Tongue (tissue), 2 donors: ENCODE data around the gene XKR7. TPM values are rescaled to one million over a fixed set of nuclear protein-coding genes. Genes with fewer than 3 reads are reported as not detected.
A peak's percentile ranks its signal among the peaks of the same experiment; 100 is the strongest.

Experiments used
- DNase-seq: peaks from one replicate; pipeline ENCODE4 v3.0.0-alpha.2; 2015
- total RNA-seq: library from RNA; depleted of rRNA; stranded (reverse); fragments of >200 nt; gene quantifications from one replicate; pipeline ENCODE4 v1.2.3, GENCODE V29; 2014

XKR7 gene
- total RNA-seq, 1 donor from 2014 or later = under 0.01 TPM

DNA sequence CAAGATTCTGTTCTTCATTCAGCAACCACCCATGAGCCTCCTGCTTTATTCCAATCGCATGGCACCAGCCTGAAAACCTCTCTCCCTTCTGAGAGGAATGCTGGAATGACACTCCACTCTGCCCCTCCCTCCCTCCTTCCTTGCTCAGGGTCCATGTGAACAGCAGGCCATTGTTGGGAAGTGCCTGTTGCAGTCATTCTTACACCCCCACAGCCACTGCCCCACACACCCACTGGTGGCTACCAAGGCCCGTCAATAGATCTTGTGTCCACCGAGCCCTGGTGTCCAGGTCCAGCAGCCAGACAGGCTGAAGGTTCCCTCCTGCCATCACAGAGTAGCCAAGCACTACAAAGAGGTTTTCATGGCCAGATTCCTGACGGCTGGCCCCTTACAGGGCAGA lies 22.6 kb upstream of the XKR7 start:
- DNase-seq = no peak

DNA sequence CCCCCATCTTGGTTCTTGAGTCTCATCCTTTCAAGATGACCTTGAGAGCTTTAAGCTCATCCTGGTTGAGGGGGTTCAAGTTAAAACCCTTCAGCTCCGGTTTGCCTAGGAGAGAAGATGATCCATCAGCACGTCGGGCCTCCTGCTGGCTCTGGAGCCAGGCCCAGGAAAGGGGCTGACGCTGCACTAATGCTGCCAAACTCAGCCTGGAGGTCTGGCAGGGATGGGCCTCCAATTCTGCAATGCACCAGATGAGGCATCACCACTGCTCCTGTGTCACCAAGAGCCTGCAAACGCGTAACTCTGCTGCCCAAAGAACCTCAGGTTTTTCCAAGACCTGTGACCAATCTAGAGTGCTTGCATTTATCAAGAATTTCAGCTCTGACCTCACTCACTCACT lies 22.2 kb upstream of the XKR7 start:
- DNase-seq = no peak

DNA sequence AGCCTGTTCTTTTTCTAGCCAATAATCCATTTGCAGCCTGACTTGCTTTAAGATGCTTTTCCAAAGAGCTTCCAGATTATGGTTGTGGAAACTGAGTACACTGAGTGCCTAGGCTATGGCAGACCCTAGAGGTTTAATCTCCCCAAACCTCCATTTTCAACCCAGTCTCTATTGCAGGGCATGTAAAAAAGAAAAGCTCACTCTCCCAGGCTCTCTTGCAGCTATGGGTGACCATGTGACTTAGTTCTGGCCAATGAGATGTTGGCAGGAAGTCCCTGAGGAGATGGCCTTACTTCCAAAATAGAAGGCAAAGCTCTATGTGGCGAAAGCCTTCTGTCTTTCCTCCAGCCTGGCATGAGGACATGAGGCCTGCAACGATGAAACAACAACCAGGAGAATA lies 19.9 kb upstream of the XKR7 start:
- no peak for DNase-seq

DNA sequence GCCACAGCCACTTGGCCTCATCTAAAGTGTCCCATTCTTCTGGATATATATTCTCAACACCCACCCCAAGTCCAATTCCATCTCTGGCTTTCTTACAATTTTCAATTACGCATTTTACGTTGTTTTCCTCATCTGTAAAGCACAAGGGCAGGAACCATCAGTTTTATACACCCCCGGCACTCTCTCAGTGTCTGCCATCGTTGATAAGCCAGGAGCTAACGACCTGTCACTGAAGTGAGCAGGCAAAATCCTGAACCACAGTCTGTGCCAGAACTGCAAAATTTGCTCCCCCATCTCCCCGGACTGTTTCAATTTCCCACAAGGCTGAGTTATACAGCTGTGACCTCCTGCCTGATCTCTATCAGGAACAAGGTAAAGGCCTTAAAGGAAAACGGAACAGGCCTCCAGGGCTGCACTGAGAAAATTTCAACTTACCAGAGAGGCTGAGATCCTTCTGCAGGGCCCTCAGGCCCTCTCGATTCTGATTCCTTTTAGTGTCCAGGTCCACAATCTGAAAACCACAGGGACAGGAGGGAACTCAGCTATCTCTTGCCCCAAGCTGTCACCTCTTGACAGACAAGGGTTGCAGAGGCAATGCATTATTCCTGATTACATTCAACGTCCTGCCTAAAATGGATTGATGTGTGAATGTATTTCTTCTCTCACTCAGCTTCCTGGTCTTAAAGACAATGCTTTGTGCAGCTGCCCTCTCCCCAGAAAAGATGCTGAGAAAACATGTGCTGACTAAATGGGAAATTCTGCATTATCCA lies 17.9 kb upstream of the XKR7 start:
- no peak for DNase-seq

DNA sequence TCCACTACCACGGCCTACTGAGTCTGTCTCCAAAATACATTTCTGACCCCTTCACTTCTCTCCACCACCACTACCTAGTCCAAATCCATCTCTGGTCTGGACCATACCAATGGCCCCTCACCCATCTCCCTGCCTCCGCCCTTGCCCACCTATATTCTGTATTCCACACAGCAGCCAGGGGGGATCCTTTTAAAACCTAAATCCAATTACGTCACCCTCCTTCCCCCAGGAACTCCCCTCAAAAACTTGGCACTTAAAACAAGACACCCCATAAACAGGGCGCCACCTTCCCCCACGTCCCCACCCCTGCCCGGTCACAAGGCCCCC lies 16.8 kb upstream of the XKR7 start:
- DNase-seq = no peak

DNA sequence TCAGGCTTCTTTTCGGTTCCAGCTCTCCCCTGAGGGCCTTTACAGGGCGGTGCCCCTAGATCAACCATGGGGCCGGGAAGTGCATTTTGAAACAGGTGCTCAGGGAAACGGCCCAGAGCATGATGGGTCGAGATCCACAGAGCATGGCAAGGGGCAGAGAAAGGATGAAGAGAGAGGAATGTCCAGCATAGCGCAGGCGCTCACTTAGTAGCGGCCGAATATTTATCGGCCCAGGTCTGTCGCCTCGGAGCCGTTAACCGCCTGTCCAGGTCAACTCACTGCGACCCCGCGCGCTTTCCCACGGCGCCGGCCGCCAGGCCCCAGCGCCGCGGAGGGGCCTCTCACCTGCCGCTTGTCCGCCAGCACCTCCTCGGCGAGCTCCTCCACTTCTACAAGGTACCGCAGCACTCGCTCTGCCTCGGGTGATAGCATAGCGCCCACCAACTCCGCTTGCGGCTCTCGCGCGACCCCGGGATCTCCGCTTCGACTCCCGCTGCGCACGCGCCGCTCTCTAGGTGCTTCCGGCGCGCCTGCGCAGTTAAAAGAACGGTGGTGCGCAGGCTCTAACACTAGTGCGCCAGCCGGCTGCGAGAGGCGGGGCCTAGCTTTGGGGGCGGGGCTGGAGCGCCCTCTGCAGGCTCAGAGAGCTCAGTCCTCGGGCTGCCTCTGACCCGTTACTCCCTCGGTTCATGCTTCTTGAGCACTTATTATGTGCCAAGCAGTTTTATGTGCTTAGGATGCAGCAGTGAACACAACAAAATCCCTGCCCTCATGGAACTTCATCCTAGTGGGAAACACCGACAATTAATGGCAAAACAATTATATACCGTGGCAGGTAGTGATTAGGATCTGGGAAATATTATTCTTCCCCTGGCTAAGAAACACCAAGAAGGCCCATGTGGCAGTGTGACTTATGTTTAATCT lies 16.2 kb upstream of the XKR7 start, which contains the start of gene PDRG1:
Gene PDRG1 (minus strand): TSS at position 517 of the 924 bp plus-strand sequence. CDS start 85 bp downstream, at position 432.
- peak; percentile 99 for DNase-seq

DNA sequence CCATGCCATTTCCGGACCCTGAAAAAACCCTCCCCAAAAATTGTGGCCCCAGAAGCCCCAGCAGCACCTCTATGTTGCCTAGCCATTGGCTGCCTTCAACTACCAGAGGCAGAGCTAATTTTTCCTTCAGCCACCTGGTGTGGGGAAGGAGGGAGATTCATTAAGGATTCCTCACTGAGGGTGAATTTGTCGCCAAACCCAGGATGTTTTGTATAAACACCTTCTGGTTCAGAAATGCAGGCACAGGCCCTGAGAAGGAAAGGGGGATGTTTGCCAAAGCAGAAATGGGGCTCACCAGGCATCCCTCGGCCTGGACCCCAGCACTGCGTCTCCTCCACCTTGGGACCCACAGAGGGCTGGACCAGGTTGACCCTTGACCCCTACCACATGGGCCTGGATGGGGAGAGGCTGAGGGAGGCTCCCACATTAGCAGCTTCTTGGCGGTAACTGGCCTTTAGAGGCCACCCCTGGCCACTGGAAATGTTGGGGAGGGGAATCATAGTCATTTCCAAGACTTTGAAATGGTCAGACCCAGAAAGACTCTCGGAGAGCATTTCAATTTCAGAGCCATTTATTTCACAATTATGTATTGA lies 14.3 kb upstream of the XKR7 start:
- no peak for DNase-seq

DNA sequence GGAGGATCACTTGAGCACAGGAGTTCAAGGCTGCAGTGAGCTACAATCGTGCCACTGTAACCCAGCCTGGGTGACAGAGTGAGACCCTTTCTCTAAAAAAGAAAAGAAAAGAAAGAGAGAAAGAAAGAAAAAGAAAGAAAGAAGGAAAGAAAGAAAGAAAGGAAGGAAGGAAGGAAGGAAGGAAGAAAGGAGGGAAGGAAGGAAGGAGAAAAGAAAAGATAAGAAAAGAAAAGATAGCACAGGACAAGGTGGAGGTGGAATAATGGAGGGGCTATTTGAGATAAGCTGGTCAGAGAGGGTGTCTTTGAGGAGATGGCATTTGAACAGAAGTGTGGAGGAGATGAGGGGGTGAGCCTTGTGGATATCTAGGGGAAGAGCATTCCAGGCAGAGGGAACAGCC lies 13.5 kb upstream of the XKR7 start:
- DNase-seq = no peak

DNA sequence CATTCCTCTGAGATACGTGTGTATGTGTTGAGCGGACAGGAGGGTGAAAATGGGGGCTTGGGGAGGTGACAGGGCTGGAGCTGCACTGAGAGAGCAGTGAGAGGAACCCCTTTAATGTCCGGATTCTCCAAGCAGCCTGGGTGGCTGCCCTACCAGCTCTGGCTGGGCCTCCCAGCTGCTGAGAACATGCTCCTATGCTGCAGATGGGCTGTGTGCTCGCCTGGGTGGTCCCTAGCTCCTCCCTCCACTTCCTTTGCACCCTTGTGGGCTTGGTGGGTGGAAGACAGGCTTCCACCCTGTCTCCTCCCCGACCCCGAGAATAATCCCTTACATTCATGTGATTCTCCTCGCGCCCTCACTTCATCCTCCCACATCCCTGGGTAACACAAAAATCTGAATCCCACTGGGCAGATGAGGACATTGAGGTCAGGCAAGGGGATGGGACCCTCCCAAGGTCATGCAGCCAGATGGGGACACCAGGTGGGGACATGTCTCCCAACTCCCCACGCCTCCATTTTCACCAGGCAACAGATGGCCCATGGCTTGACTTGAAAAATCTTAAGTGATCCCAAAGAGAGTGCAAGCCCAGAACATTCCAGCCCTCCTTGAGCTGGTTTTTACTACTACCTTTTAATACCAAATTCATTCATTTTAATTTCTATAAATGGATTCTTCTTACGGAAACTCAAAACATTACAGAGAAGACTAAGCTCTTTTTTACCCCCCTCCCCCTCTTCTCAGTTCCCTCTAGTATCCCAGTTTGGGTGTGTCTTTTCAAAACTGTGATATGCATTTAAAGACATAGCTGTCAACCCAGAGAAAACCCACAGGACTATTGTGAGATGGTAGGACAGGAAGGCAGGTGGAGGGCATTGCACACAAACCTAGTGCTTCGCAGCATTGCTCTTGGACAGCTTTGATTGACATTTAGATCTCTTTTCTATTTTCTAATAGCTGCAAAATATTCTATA lies 11.1 kb upstream of the XKR7 start:
- peak; percentile 10 for DNase-seq

DNA sequence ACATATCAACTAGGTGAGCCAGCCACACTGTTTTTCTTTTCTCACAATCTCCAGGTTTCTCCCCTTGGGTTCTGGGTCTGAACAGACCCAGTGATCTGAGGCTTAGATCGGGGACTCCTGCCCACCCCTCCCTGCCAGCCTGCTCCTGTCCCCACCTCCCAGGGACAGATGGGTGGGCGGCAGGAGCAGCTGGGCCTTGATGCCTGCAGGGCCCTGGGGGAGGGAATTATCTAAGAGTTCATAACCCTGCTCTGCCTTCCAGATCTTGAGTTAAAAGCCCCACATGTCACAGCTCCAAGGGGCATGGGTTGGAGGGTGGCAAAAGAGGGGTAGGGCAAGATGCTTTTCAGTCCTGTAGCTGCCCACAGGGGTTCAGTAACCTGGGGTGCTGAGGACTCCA lies 5.2 kb upstream of the XKR7 start:
- no peak for DNase-seq

DNA sequence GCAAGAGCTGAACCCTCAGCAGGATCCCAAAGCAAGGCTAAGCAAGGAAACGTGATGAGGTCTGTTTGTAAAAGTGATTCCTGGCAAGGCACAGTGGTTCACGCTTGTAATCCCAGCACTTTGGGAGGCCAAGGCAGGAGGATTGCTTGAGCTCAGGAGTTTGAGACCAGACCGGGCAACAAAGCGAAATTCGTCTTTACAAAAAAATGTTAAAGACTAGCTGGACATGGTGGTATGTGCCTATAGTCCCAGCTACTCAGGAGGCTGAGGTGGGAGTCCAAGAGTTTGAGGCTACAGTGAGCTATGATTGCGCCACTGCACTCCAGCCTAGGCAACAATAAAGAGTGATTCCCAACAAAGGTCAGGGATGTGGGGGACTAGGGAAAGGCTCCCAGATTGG lies 4.1 kb upstream of the XKR7 start:
- no peak for DNase-seq

DNA sequence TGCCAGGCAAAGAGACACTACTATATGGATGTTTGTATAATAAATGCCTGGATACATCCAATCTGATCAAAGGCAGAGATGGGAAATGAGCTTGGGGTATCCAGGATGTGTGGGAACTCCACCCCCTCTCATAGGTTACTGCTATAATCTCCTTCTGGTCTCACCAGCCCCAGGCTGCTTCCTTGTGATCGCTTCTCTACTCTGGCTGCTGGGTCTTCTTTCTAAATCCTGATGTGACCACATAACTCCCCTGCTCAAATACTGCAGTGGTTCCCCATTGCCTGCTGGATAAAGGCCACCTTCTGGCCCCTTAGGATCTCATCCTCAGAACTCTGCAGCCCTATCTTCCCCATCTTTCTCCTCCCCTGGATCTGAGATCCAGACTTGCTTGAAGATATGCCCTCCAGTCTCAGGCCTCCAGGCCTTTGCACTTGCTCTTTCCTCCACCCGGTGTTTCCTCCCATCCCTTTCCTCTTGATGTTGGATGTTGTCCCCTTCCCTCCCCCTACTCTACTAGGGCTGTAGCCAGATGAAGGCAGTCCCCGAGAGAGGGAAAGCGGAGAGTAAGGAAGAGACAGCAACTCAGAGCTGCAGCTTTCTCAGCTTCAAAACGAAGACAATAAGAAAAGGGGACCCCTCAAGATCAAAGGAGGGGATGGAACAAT lies 828 bp upstream of the XKR7 start:
- no peak for DNase-seq

DNA sequence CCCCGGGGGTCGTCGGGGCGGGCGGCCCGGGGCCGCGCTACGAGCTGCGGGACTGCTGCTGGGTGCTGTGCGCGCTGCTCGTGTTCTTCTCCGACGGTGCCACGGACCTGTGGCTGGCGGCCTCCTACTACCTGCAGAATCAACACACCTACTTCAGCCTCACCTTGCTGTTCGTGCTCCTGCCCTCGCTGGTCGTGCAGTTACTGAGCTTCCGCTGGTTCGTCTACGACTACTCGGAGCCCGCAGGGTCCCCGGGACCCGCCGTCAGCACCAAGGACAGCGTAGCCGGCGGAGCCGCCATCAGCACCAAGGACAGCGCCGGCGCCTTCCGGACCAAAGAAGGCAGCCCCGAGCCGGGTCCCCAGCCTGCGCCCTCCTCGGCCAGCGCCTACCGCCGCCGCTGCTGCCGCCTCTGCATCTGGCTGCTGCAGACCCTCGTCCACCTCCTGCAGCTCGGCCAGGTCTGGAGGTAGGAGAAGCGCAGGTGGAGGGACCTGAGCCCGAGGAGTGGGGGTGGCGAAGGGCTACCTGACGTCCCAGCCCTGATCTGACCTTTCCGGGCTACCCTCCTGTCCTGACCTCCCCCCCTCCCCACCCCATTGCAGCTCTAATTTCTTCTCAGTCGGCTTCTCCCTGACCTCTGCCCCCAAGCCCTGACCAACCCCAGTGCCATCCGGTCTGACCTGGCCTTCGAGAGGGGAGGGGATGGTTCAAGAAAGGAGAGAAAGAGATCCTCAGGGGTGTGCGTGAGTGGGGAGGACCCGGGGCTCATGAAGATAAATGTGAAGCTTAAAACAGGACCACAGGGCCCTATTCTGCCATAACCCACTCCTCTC lies 558 bp downstream of the XKR7 start:
- peak; percentile 92 for DNase-seq

DNA sequence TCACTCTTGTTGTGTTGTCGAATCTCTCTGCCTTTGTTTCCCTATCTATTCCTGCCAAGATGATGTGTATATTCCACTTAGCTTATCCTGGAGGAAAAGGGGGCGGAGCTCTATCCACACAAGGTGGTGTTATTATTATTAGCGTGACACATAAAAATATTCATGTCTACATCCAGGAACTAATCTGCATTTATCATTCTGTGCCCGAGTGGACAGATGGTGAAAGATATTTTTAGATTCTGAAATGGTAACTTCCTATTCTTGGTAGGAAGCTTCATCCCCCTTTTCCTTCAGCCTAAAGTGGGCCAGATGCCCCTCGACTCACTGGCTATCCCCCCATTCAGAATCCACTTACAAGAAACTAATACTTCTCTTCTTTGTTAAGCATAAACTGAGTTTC lies 2.0 kb downstream of the XKR7 start:
- no peak for DNase-seq

DNA sequence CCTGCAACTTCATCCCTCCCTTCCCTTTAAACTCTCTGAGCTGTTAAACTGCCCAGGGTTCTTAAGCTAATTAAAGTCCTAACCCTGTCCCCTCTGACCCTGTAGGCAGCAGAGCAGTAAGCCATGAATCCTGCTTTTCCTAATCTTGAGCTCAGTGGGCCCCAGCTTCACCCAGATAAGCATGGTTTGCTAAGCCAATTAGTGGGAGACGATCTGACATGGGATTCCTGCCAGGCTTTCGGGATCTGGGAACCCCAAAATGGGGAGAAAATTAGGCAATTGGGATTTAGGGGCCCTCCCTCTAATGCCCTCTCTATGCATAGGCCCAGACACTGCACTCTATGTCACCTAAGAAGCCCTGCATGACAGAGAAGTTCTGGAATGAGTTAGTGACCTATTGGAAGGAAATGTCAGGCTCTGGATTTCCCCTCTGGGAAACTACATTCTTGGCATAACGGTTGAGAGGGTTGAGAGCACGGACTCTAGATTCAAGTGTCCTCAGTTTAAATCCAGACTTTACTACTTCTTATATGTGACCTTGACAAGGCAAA lies 4.6 kb downstream of the XKR7 start:
- DNase-seq = no peak

DNA sequence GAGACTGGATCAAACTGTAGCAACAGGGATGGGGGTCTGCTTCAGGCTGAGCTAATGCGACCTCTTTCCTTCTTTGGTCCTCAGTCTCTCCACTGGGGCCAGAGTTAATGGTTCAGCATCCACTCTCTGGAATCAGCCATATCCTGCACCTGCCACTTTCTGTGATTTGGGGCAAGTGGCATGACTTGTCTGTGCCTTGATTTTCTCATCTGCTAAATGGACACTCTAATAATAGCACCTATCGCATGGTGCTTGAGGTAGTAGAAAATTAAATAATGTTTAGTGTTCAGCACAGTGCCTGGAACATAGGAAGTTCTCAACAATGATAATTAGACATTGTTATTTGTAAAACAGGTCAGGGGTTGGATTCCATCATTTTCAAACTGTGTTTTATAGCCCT lies 6.3 kb downstream of the XKR7 start:
- no peak for DNase-seq

DNA sequence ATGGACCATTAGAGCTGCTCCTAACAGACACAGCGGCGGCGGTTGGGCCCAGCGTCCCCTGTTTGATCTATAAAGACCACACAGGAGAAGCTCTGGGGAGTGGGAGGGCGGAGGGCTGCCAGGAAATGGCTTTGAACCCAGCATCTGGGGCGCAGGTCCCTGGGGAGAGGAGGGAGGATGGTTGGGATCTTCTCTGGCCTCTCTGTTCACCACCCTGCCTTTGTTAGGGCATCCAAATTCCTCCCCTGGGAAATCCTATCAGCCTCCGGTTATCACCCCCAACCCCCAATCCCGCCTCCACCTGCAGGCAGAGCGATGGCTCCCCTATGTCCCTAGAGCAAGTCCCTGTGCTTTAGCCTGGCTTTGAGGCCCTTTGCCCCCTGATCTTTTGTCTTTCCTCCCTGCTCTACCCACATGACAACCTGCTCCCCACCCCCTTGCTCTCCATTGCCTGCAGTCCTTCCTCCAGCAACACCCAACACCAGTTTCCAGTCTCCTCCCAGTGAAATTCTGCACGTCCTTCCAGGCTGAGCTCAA lies 7.1 kb downstream of the XKR7 start:
- DNase-seq = no peak

DNA sequence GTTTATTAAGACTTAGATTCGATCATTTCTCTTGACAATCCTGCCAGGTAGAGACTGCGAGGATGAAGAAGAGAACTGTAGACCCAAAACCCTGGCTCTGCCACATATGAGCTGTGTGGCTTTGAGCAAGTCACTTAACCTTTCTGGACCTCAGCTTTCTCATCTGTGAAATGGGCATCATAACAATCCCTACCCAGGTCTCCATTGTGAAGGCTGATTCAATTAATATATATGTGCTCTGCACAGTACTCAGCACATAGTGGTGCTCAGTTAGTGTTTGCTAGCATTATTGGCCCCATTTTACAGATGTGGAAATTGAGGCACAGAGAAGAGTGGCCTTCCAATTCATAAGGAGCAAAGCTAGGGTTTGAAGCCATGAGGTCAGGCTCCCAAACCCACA lies 7.9 kb downstream of the XKR7 start:
- no peak for DNase-seq

DNA sequence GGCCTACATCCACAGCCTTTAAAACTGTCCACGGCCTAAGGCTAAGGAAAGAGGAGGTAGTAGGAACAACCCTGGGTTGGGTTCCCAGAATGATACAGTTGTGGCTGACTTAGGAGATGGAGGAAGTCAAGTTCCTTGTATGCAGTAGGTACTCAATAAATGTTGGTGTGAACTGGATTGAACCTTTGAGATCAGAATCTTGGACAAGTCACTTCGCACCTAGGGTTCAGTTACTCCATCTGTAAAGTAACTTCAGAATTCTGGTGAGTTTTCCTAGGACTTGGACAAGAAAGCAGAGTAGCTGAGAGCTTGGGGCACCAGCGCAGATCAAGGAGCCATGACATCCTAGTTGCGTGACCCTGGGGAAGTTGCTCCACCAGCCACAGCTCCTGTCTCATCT lies 9.1 kb downstream of the XKR7 start:
- DNase-seq = no peak
